ENCODE results near the gene NR5A1. TPM values are rescaled to one million over a fixed set of nuclear protein-coding genes. Genes with fewer than 3 reads are reported as not detected.

NR5A1 gene
- under 0.01 TPM in 1 of 2 replicates, not detected in the other for total RNA-seq

GRCh38 chr9:124506931-124507879, at the start of gene NR5A1:
Gene NR5A1, minus strand, starts transcription at chr9:124507399. Its CDS starts 4,004 bp downstream, at chr9:124503395.

GRCh38 chr9:124450241-124450924, 56.8 kb downstream of the NR5A1 start, which contains the start of gene ADGRD2:
Gene ADGRD2, plus strand, starts transcription at chr9:124450451. Its CDS starts 1,216 bp downstream, at chr9:124451667.

Other genes with a start within 250 kb of the NR5A1 start
- 33.5 and 51.0 TPM in 2 replicates for gene NEK6, start 249.4 kb downstream of the NR5A1 start, total RNA-seq
- gene PSMB7, start 92.0 kb downstream of the NR5A1 start, total RNA-seq = 144 and 317 TPM in 2 replicates
- gene ADGRD2, start 56.9 kb downstream of the NR5A1 start, total RNA-seq = not detected in 2 replicates